GM18498 (cell line): ENCODE results near the gene DDX54.
A peak's percentile ranks its signal among the peaks of the same experiment; 100 is the strongest.

Source experiments
- ATAC-seq: cut with Tn5 transposase; IDR thresholded peaks from one replicate; pipeline ENCODE4 v1.9.1; 2021; ENCODE audit warnings: mild to moderate bottlenecking, moderate library complexity; ENCODE audit not compliant: unreplicated experiment

DDX54 gene

DNA sequence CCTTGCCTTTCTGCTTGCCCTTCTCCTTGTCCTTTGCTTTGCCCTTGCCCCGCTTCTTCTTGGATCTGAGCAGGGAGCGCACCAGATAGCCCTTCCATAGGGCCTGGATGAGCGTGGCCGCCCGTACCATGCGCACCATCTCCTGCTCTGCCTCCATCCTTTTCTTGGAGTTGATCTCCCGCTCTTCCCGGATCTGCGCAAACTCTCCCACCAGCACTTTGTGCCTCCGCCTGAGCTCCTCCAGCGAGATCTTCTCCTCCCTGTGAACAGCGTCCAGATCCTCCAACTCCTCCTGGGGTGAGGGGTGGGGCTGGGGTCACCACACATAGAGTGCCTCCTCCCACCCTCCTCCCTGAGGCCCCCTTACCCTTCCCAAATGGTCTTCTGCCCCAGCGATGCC lies 10.3 kb upstream of the DDX54 start:
- ATAC-seq: no peak

DNA sequence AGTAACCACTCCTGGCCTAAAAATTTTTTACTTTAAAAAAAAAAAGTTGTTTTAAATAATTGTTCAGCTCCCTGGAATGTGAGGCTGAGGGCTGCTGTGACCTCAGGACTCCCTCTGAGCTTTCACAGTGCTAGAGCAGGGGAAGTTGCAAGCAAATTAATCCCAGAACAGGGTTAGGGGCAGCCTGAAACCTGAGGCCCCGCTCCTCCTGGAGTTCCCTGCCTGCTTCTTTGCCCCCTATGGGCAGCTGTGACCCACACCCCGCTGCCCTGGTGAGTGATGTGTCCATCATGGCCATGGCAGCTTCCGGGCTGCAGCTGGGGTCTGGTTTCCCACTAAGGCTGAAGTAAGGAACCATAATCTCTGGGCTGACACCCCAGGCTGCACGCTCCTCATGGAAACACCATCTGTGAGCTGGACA lies 9.7 kb upstream of the DDX54 start:
- ATAC-seq: no peak

GRCh38 chr12:113191227-113191626 lies 5.9 kb upstream of the DDX54 start:
- ATAC-seq: no peak

- ATAC-seq: no peak
Observed at GRCh38 chr12:113190761-113191160, 5.5 kb upstream of the DDX54 start.

DNA sequence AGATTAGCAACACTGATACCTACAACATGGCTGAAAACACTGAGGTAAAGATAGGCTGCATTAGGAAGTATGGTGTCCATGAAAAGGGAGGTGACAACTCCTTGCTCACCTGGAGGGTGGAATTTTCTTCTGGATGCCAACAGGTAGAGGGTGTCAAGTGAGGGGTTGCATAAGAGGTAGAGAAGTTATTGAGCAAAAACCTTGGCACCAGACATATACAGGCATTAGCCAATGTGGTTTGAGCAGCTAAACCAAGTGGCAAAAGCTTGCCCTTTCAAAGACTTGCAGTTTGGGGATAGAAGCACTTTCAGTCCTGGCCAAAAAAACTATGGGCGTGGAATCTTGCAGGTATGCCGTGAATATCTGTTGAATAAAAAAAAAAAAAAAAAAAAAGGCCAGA lies 4.1 kb upstream of the DDX54 start:
- ATAC-seq: no peak

GRCh38 chr12:113186666-113187325 lies 1.5 kb upstream of the DDX54 start:
- no peak for ATAC-seq

DNA sequence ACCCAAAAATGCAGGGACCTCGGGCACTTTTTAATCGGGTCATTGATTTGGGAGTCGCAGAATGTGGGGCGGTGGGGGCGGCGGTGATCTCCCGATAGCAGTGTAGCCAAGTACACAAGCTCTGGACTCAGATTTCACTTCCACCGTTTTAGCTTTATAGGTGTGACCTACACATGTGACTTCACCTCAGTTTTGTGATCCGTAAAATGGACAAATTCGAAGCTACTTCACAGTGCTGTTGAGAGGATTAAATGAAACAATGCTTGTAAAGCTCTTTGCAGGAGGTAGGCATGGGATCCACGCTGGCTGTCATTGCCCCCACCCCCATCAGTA lies 721 bp upstream of the DDX54 start:
- no peak for ATAC-seq

DNA sequence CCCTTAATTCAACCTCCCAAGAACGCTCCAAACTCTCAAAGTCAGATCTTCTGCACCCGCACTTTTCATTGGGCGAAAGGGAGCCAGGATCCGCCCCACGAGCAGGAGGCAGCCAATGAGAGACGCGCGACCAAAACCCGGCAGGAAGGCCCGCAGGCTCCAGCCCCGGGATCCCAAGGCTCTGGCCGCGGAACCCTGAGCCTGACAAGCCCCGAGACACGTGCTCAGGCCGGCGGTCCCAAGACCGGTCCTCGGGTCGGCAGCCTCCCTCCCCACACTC lies 438 bp downstream of the DDX54 start:
- ATAC-seq: peak; percentile 80

GRCh38 chr12:113184098-113184899 lies 979 bp downstream of the DDX54 start:
- ATAC-seq: peak; percentile 58

DNA sequence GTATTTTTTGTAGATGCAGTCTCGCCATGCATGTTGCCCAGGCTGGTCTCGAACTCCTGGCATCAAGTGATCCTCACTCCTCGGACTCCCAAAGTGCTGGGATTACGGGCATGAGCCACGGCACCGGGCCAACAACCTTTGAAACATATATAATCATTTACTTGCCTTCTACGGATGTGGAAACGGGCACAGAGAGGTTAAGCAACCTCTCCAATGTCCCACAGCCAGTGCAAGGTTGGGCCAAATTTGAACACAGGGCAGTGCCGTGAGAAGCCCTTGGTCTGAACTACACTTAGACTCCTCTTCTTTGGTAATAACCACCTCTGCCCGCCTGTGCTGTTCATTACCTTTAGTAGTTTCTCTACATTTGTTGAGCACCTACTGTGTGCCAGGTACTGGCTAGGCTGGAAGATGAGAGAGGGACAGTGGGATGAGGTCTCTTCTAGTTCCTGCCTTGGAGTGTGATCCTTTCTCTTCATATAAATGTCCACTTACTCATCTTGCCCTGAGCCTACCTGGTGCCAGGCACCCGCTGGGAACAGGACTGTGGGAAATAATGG lies 2.2 kb downstream of the DDX54 start:
- no peak for ATAC-seq

DNA sequence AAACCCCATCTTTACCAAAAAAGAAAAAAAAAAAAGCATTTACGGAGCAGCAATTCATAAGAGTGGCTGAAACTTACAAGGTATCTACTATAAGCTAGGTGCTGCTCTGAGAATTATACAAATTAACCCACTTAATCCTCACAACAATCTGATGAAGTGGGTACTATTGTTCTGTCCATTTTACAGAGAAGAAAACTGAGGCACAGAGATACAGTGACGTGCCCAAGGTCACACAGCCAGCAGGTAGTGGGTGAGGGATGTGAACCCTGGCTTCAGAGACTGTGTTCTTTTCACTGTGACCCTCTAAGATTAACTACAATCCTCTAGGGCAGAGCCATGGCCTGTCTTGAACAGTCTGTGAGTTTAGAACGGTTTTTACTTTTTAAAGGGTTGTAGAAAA lies 3.3 kb downstream of the DDX54 start:
- no peak for ATAC-seq

GRCh38 chr12:113180333-113180732 lies 4.9 kb downstream of the DDX54 start:
- no peak for ATAC-seq

DNA sequence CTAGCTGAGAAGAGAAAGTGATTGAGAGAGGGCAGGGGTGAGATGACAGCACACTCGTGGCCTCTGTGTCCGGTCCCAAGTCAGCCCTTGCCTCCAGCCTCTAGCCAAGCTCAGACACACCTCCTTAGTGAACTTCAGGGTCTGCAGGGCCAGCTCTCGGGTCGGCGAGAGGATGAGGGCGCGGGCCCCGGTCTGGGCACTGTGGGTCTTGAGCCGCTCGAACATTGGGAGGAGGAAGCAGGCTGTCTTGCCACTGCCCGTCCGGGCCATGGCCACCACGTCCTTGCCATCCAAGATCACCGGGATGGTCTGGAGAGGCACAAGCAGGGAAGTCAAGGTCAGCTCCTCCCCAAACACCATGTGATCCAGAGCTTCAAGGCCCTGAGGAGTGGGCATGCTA lies 6.3 kb downstream of the DDX54 start:
- ATAC-seq: no peak

DNA sequence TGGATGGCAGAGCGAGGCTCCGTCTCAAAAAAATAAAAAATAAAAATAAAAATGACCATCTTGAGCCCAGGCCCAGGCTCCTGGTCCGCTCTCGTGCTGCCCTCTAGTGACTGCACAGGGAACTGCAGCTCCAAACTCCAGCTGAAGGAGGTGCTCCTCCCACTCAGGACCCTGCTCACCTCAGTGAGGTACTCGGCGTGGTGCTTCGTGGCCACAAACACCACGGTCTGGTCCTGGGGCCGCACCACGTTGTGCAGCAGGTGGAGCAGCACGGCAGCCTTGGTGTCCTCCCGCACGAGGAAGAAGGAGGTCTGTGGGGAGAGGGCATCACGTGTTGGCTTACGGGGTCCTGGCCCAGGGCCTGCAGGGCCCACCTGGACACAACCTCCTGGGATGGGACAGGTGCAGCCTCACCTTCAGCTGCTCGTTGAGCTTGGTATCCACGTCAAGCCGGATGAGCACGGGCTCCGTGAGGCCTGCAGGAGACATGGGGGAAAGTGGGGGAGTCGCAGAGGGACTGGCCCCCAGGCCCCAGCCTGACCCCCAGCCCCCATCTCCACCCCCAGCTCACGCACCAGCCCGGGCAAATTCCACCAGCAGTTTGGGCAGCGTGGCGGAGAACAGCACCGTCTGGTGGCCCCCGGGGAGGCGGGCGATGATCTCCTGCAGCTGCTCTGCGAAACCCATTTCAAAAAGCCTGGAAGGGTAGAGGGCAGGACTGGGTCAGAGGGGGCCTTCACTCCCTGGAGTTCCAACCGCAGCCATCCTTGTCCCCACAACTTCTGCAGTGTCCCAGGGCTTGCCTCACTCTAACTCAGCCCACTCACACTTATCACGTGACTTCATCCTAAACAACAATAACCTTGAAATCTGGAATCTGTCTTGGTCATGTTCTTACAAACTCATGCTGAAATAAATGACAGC lies 10.6 kb downstream of the DDX54 start:
- ATAC-seq: peak; percentile 55

DNA sequence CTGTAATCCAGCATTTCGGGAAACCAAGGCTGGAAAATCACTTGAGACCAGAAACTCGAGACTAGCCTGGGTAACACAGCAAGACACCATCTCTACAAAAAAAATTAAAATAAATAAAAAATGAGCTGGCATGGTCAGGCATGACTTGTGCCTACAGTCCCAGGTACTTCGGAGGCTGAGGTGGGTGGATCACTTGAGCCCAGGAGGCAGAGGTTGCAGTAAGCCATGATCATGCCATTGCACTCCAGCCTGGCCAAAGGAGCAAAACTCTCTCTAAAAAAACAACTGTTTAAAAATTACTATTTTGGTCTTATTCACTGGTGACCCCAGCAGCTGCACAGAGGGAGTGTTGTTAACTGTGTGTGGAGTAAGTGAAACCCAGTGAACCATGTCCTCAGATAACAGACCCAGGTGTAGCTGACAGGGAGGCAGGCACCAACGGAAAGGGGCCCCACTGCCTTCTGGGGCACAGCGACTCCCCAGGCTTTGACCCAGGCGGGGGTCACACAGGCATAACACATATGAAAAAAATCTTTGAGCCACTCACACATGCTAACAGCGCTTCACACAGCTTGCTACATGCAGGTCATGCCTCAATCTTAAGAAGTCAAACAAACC lies 12.1 kb downstream of the DDX54 start:
- ATAC-seq: peak; percentile 66

DNA sequence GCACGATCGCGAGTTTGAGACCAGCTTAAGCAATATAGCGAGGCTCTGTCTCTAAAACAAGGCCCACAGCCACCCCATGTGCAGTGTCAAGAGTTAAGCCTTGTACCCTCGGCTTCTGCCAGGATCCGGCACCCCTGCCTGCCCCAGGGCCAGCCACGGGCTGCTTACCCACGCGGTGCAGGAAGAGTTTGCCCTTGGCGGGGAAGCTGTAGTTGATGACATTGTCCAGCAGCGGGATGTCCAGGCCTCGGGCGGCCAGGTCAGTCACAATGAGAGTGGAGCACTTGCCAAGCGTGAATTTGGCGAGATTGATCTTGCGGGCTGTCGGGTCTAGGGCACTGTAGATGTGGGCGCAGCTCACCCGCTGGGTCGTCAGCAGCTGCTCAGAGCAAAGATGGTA lies 13.1 kb downstream of the DDX54 start:
- ATAC-seq: no peak

DNA sequence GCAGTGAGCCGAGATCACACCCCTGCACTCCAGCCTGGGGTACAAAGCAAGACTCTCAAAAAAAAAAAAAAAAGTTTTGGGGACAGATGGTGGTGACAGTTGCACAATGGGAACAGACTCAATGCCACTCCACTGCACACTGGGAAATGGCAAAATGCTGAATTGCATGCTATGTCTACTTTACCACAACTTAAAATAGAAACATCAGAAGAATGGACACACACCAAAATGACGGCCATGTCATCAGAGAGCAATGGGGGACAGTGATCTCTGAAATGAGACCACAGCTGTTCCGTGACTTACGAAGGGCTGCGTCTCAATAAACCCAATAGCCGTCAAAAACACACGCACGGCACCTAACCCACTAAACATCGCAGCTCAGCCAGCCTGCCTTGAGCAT lies 13.7 kb downstream of the DDX54 start:
- ATAC-seq: no peak

GRCh38 chr12:113170926-113171325 lies 14.4 kb downstream of the DDX54 start:
- no peak for ATAC-seq

GRCh38 chr12:113170457-113170856 lies 14.8 kb downstream of the DDX54 start:
- no peak for ATAC-seq

DNA sequence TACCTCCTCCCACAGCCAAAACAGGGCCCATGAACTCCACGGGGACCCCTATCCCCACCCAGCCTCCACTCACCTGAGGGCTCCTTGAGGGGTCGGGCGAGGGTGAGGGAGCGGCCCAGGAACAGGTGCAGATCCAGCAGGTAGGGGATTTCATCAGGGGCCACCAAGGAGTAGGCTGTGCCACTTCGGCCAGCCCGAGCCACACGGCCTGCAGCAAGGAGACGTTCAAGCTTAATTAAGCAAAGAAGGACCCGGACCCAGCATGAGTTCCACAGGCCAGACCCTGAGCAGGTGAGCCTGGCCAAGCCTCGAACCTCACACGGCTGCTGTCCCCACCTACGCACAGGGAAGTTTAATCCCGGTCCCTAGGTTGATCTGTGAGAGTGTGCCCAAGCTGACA lies 15.6 kb downstream of the DDX54 start:
- no peak for ATAC-seq

- no peak for ATAC-seq
Observed at GRCh38 chr12:113167868-113168267, 17.4 kb downstream of the DDX54 start.
